ENCODE data around the gene LYST. TPM values are rescaled to one million over a fixed set of nuclear protein-coding genes. Genes with fewer than 3 reads are reported as not detected.

LYST gene
- total RNA-seq, 2 experiments from 2014 or later = 4.0 to 8.2 TPM

DNA sequence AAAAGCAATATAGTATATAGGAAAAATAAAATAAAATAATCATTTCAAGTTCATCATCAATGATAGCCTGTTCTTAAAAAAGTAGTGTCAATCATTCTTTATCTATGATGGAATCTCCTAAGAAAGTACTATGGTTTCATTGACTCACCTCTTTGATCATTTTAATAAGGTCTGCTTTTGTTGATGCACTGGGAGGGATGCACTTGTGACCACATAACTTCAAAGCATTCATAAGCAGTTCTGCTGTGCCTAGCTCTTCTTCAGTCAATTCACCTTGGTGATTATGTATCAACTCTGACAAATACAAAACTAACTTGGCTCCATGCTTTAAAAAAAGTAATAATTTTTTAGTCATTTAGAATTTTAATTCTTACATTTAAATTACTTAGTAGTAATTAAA is 132.4 kb downstream of the LYST start:
- H4K20me1 ChIP-seq (ENCODE audit: insufficient read depth, low read length) = no peaks in the 10 kb centered on the region
- no peak for DNase-seq (ENCODE audit: low spot score)
- no peaks in the 10 kb centered on the region for H3K9me3 ChIP-seq (ENCODE audit: low read length)
- TF ChIP-seq EZH2phosphoT487 (IDR thresholded peaks at IDR 0.05; ENCODE audit: borderline replicate concordance, low read depth, low read length) = no peak
- TF ChIP-seq, protein P1, sequence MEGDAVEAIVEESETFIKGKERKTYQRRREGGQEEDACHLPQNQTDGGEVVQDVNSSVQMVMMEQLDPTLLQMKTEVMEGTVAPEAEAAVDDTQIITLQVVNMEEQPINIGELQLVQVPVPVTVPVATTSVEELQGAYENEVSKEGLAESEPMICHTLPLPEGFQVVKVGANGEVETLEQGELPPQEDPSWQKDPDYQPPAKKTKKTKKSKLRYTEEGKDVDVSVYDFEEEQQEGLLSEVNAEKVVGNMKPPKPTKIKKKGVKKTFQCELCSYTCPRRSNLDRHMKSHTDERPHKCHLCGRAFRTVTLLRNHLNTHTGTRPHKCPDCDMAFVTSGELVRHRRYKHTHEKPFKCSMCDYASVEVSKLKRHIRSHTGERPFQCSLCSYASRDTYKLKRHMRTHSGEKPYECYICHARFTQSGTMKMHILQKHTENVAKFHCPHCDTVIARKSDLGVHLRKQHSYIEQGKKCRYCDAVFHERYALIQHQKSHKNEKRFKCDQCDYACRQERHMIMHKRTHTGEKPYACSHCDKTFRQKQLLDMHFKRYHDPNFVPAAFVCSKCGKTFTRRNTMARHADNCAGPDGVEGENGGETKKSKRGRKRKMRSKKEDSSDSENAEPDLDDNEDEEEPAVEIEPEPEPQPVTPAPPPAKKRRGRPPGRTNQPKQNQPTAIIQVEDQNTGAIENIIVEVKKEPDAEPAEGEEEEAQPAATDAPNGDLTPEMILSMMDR (conservative IDR thresholded peaks at IDR 0.05; ENCODE audit: low read length) = no peak
- ChIA-PET CTCF (ENCODE audit: unreplicated experiment) (no interaction called here), POLR2A (interaction anchor here (1.8 kb wide), 1 partner anchor 10 kb away, joined by 4 read pairs; no protein-coding TSS in a partner anchor)
- H3K4me3 ChIP-seq (ENCODE audit: low read depth, low read length, poor library complexity, severe bottlenecking) = no peak overlapping the region
- no peaks in the 10 kb centered on the region for H3K79me2 ChIP-seq (ENCODE audit: insufficient read depth, low read depth, low read length)
- H3K9me2 ChIP-seq (ENCODE audit: insufficient read depth, low read length) = no peaks in the 10 kb centered on the region
- intact Hi-C loops (cut with micrococcal nuclease; ENCODE audit: unreplicated experiment) = no loop called here
- no peaks in the 10 kb centered on the region for H3K36me3 ChIP-seq (ENCODE audit: insufficient read depth, low read length)
- H3K4me2 ChIP-seq (ENCODE audit: low read length) = no peak overlapping the region
- H3K27ac ChIP-seq (ENCODE audit: low read depth, low read length, poor library complexity, severe bottlenecking) = no peak overlapping the region
- no peaks in the 10 kb centered on the region for H3K4me1 ChIP-seq (ENCODE audit: insufficient read depth, low read length, poor library complexity, severe bottlenecking)
- no TSS peak for BruUV-seq (replicated peaks)
- no peak overlapping the region for H2AFZ ChIP-seq (ENCODE audit: low read length)

DNA sequence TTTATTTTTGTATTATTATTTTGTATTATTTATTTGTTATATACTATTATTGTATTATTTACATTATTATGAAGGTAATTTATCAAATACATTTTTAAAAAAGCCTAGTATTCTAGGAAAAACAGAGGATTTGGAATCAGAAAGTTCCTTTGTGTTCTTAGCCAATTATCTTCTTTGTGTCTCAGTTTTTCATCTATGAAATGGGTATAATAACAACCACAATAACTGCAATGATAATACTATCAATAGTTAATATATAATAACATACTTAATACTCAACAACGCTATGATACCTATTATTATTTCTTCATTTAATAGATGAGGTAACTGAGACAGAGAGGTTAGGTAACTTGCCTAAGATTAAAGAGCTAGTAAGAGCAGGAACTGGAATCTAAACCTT is 136.7 kb downstream of the LYST start:
- no peaks in the 10 kb centered on the region for H3K4me1 ChIP-seq (ENCODE audit: insufficient read depth, low read length, poor library complexity, severe bottlenecking)
- no TSS peak for BruUV-seq (replicated peaks)
- H3K9me2 ChIP-seq (ENCODE audit: insufficient read depth, low read length) = no peaks in the 10 kb centered on the region
- CTCF ChIA-PET (ENCODE audit: unreplicated experiment) = no interaction called here
- H3K27ac ChIP-seq (ENCODE audit: low read depth, low read length, poor library complexity, severe bottlenecking) = no peak overlapping the region
- H3K4me2 ChIP-seq (ENCODE audit: low read length) = no peak overlapping the region
- intact Hi-C loops (cut with micrococcal nuclease; ENCODE audit: unreplicated experiment) = no loop called here
- no peak overlapping the region for H2AFZ ChIP-seq (ENCODE audit: low read length)
- no peaks in the 10 kb centered on the region for H3K79me2 ChIP-seq (ENCODE audit: insufficient read depth, low read depth, low read length)
- H3K9me3 ChIP-seq (ENCODE audit: low read length) = no peaks in the 10 kb centered on the region
- POLR2A ChIA-PET = no interaction called here
- DNase-seq (ENCODE audit: low spot score) = no peak
- no peak for TF ChIP-seq EZH2phosphoT487 (IDR thresholded peaks at IDR 0.05; ENCODE audit: borderline replicate concordance, low read depth, low read length)
- TF ChIP-seq, protein P1 (conservative IDR thresholded peaks at IDR 0.05; ENCODE audit: low read length) = no peak
- H4K20me1 ChIP-seq (ENCODE audit: insufficient read depth, low read length) = no peaks in the 10 kb centered on the region
- H3K36me3 ChIP-seq (ENCODE audit: insufficient read depth, low read length) = no peaks in the 10 kb centered on the region
- H3K4me3 ChIP-seq (ENCODE audit: low read depth, low read length, poor library complexity, severe bottlenecking) = no peak overlapping the region

GRCh38 chr1:235726557-235726956 is 140.1 kb downstream of the LYST start:
- Histone ChIP-seq H3K9me2 (ENCODE audit: insufficient read depth, low read length) (no peaks in the 10 kb centered on the region), H3K9me3 (ENCODE audit: low read length) (no peaks in the 10 kb centered on the region), H4K20me1 (ENCODE audit: insufficient read depth, low read length) (no peaks in the 10 kb centered on the region), H3K36me3 (ENCODE audit: insufficient read depth, low read length) (no peaks in the 10 kb centered on the region), H3K27ac (ENCODE audit: low read depth, low read length, poor library complexity, severe bottlenecking) (no peak overlapping the region), H3K4me2 (ENCODE audit: low read length) (no peak overlapping the region), H3K79me2 (ENCODE audit: insufficient read depth, low read depth, low read length) (no peaks in the 10 kb centered on the region), H3K4me1 (ENCODE audit: insufficient read depth, low read length, poor library complexity, severe bottlenecking) (no peaks in the 10 kb centered on the region), H2AFZ (ENCODE audit: low read length) (no peak overlapping the region), H3K4me3 (ENCODE audit: low read depth, low read length, poor library complexity, severe bottlenecking) (no peak overlapping the region)
- TF ChIP-seq, protein P1 (conservative IDR thresholded peaks at IDR 0.05; ENCODE audit: low read length) = no peak
- TF ChIP-seq EZH2phosphoT487 (IDR thresholded peaks at IDR 0.05; ENCODE audit: borderline replicate concordance, low read depth, low read length) = no peak
- ChIA-PET POLR2A (no interaction called here), CTCF (ENCODE audit: unreplicated experiment) (no interaction called here)
- no peak for DNase-seq (ENCODE audit: low spot score)
- BruUV-seq (replicated peaks) = no TSS peak
- intact Hi-C loops (cut with micrococcal nuclease; ENCODE audit: unreplicated experiment) = no loop called here

Data from OCI-LY7 (cell line).